DMS153 treated with DMSO at 0.1 percent for 48 hours (cell line): Measurements from ENCODE around the gene CHST6.
"Not testable (repeated sequence)": the region's sequence is repeated elsewhere in the genome, so short reads cannot be mapped to it uniquely, and the experiment has no call there.

ENCODE experiments used
- DNase-seq: peaks from one replicate; lab custom pipeline; 2025; ENCODE audit not compliant: unreplicated experiment; lab: John Stamatoyannopoulos, UW

Gene CHST6

DNA sequence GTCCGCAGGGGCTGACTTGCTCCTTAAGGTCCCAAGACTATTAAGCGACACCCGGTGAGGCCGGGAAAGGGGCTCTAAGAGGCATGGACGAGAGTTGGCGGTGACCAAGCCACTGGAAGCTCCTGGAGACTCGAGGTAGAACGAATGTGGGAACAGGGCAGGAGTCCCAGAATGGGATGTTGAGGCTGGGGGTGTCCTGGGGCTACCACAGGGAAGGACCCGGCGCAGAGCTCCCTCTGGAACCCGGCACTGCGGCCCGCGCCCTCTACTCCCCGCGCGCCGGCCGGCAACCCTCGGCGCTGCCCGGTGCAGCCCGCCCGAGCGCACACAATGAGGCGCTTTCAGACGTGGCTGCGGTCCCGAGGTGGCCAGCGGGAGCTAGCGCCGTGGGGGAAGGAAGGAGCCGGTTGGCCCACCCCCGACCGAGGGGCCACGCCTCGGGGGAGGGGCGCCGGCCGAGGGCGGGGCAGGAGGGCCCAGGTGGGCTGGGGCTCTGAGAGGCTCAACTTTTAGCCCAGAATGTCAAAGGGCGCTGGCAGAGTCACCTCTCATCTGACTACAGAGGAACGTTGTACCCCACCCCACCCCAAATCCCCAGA lies at the start of gene CHST6:
CHST6 (minus strand) TSS at position 366 of the 599 bp plus-strand sequence. CDS start 15,613 bp downstream, outside the sequence.
- DNase-seq = no peak

- not testable (repeated sequence) for DNase-seq
These were observed 47.2 kb upstream of the CHST6 start for GRCh38 chr16:75542462-75542861.

DNA sequence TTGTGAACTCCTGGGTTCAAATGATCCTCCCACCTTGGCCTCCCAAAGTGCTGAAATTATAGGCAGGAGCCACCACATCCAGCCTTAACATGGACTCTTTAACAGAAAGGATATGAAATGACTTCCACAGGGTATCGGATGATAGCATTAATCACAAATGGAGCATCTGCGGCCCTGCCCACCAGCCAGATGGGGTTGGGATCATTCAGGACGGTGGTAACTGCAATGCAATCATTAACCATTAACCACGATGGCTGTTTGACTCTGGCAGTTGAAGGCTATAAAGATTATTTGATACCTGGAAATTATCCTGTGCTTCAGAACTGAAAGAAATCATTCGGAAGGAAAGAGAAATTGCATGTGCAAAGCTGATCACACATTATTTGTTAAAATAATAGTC lies 46.0 kb upstream of the CHST6 start:
- DNase-seq = no peak

DNA sequence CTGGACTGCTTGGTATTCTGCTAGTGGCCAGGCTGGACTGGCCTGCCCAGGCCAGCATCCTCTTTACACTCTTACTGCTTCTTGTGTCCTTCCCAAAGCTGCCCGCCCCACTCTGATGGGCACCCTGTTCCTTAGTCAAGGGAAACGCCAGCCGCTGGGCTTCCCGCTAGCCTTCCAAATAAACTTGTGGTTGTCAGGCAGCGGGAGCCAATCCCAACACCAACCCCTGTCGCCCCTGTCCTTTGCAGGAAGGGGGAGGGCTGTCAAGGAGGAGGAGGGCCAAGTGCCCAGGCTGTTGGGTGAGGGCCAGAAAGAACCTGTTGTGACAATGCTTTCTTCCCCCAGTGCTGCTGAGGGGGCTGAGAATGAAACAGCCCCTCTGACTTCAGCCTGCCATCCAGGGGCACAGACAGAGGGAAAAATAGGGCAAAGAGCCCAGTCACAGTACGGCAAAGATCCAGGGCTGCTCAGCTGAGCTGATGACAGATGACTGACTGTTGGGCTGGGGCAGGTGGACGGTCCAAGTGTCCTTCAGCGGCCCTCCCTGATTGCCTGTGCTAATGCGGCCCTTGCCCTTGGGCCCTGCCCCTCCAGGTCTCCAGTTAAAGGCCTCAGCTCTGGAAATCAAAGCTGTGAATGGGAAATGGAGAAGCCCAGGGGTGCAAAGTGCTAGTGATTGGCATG lies 43.8 kb upstream of the CHST6 start:
- DNase-seq = not testable (repeated sequence)

DNA sequence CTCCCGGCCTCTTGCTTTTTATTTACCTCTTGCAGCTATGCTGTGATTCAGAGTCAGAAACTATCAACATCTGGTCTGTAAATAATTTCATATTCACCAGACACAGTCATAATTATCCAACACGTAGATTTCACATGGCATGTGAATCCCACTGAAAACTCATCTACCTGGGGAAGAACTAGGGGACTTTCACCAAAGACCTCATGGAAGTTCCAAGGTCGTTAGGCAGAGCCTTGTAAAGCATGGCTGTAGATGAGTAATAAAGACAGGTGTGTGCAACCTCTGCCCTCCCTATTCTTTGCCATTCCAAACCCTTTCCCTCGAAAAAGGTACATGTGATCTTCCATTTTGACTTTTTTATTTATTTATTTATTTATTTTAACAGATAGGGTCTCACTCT lies 42.5 kb upstream of the CHST6 start:
- DNase-seq = no peak

GRCh38 chr16:75535901-75536300 lies 40.7 kb upstream of the CHST6 start, which contains the start of gene CHST5:
TSS of gene CHST5 (minus strand) at chr16:75536108. CDS start at chr16:75530384, 5,724 bp downstream.
- DNase-seq = no peak

DNA sequence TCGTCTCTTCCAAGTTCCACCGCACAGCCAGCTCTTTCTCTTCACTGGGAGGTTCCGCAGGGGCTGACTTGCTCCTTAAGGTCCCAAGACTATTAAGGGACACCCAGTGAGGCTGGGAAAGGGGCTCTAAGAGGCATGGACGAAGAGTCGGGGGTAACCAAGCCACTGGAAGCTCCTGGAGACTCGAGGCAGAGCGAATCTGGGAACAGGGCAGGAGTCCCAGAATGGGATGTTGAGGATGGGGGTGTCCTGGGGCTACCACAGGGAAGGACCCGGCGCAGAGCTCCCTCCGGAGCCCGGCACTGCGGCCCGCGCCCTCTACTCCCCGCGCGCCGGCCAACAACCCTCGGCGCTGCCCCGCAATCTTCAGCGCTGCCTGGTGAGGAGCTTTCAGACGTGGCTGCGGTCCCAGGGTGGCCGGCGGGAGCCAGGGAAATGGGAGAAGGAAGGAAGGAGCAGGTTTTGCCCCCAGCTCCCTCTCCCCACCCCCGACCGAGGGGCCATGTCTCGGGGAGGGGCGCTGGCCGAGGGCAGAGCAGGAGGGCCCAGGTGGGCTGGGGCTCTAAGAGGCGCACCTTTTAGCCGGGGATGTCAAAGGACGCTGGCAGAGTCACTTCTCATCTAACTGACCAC lies 40.1 kb upstream of the CHST6 start:
- no peak for DNase-seq

DNA sequence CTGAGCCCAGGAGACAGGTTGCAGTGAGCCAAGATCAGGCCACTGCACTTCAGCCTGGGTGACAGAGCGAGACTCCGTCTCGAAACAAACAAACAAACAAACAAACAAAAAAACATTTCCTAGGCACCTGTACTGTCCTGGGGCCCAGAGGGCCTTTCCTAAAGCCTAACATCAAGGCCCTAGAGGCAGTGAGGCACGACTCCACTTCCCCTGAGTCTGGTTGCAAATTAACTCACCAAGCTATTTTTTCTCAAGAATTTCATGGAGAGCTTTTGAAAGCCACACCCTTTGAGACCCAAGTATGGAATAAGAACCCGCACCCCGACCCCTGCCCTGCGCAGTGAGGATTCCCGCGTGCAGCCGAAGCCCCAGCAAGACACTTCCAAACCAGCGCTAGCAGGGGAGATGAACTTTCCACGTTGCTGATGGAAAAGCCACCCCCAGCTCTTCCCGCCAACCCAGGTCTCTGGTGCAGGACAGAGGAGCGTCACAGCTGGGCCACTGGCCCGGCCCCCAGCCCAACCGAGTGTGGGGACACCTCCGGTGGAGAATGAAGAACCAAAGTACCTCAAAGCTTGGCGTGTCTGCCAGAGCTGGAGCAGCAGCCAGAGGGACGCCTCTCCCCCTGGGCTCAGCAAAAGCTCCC lies 39.4 kb upstream of the CHST6 start:
- no peak for DNase-seq

- DNase-seq = no peak
These were observed 37.5 kb upstream of the CHST6 start for GRCh38 chr16:75532791-75533190.

GRCh38 chr16:75532142-75532765 lies 37.0 kb upstream of the CHST6 start:
- no peak for DNase-seq

DNA sequence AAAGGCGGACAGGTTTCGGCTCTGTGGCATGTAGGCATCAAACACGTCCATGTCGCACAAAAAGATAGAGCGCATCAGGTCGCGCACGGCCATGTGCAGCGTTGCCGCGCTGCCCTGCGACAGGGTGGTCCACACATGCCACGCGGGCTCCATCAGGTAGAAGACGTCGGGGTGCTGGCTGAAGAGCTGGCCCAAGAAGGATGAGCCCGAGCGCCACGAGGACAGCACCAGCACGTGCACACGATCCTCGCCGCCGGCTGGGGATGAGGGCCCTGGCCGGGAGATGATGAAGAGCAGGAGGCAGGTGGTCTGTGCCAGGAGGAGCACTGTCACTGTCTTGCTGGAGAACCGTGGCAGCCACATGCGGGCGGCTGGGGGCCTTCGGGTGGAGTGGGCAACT lies 34.7 kb upstream of the CHST6 start:
- no peak for DNase-seq

- DNase-seq = no peak
These were observed 34.0 kb upstream of the CHST6 start for GRCh38 chr16:75529056-75529905.

- no peak for DNase-seq
These were observed 32.6 kb upstream of the CHST6 start for GRCh38 chr16:75527825-75528299.

- DNase-seq = no peak
These were observed 31.0 kb upstream of the CHST6 start for GRCh38 chr16:75526032-75526790.

- DNase-seq = no peak
These were observed 23.9 kb upstream of the CHST6 start for GRCh38 chr16:75519175-75519574.

GRCh38 chr16:75516189-75516966 lies 21.1 kb upstream of the CHST6 start:
- not testable (repeated sequence) for DNase-seq

DNA sequence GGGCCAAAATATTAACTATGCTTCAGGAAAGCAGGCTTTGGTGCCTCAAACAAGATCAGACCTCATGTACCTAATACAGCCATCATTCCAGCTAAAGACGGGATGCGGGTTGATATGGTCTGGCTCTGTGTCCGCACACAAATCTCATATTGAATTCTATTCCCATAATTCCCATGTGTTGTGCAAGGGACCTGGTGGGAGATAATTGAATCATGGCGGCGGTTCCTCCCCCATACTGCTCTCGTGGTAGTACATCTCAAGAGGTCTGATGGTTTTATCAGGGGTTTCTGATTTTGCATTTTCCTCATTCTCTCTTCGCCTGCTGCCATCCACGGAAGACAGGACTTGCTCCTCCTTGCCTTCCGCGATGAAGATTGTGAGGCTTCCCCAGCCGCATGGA lies 19.1 kb upstream of the CHST6 start:
- DNase-seq = no peak

DNA sequence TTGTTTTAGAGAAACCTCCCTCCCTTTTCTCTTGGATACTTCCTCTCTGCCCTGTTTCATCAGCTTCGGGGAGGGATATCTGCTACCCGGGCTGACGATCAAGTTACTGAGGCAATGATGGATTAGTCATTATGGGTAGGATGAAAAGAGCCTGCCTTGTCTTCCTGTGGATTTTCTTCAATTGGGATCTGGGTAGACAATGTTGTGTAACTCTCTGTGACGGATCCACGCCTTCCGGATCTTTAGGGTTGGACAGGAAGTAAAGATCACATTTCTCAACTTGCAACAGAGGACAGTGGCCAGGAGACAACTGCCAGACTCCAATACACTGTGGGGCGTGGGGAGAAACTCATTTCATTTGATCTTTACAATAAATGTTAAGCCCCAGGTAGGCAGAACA lies 11.3 kb upstream of the CHST6 start:
- DNase-seq = no peak

DNA sequence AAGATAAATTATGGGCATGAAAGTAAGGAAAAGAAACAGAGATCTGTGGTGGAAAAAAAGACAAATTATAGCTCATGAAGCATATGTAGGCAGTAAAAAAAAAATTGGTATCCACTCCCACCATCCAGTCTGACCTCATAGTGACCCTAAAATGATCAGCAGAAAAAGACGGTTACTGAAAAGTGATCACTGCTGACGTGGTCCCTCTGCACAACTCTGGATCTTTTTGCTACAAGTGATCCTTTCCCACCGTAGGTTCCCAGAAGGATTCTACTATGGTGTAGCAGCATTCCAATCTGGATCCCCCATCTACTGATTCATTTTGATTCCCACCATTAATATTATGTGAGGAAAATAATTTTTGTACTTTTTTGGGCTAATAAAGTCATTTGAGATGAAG lies 10.9 kb upstream of the CHST6 start:
- no peak for DNase-seq
